ENCODE results near the gene WHRN.

WHRN gene

GRCh38 chr9:114417511-114417910, 87.8 kb downstream of the WHRN start:
- no peak for DNase-seq (ENCODE audit: low read depth)

DNA sequence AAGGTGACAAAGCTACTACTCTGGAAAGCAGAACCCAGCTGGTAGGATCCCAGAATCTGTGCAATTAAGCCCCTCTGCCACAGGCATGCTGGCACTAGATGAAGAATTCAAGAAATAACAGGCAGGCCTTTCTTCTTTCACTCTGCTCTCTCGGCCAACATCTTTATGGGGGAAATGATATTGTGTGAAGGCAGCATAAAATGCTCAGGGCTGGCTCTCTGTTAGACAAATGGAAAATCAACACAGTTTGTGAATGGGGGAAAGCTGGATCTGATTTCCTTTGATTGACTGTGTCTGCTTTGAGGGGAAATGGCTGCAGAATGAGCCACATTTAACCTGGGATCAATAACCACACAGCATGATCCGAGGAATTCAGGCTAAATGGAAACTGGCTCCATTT, 88.4 kb downstream of the WHRN start:
- DNase-seq (ENCODE audit: low read depth), result no peak

DNA sequence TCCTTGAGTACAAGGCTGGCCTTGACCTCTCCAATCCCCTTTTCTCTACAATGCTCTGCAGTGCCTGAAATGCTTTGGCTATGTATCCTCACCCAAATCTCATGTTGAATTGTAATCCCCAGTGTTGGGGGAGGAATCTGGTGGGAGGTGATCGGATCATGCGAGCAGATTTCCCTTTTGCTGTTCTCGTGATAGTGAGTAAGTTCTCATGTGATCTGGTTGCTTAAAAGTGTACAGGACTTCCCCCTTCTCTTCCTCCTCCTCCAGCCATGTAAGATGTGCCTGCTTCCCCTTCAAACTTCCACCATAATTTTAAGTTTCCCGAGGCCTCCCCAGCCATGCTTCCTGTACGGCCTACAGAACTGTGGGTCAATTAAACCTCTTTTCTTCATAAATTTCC, 89.0 kb downstream of the WHRN start:
- DNase-seq (ENCODE audit: low read depth), result no peak

- DNase-seq (ENCODE audit: low read depth), result no peak
Measured at GRCh38 chr9:114414346-114414745, 90.9 kb downstream of the WHRN start.

GRCh38 chr9:114413861-114414301, 91.4 kb downstream of the WHRN start:
- no peak for DNase-seq (ENCODE audit: low read depth)

DNA sequence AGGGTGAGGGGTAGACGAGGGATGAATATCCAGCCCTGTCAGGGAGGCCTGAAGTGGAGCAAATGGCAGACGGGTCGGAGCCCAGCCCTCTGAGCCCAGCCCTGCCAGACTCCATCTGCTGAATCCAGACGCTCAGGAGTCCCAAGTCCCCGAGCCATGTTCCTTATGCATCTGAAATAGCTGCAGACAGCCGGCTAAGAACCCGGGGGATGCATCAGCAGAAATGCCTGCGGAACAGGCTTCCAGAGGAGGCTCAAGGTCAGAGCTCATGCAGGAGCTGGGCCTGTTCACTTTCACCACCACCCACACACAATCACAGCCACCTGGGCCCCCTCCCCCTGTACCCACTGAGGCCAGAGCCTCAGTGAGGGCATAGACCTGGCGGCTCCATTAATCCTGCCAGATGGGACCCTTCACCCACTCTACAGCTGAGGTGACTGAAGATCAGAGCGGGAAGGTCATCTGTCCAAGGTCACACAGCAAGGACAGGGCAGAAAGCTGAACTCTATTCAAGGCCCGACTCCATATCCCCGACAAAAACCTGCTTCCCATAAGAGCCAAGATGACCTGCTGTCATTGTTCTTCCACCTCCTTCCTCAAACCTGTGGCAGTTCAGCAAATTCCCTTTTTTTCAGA, 93.1 kb downstream of the WHRN start:
- no peak for DNase-seq (ENCODE audit: low read depth)

- DNase-seq (ENCODE audit: low read depth), result no peak
Measured at GRCh38 chr9:114411452-114411851, 93.8 kb downstream of the WHRN start.

DNA sequence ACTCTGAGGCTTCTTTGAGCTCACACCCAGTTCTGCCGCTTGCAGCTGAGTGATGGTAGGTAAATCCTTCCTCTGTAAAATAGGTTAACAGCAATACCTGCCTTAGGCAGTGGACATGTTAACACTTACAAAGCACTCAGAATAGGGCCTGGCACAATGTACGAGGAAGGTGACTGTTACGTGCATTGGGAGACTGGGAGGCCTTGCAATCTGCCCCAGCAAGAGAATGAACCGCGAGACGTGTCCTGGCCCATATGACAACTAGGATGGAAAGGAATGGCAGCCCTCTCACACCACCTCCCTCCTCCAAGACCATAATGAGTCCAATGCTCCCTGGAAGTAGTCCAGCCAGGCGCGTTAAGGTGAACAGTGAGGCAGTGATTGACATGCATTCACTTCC, 94.4 kb downstream of the WHRN start:
- no peak for DNase-seq (ENCODE audit: low read depth)

- DNase-seq (ENCODE audit: low read depth), result no peak
Measured at GRCh38 chr9:114409842-114410241, 95.4 kb downstream of the WHRN start.

DNA sequence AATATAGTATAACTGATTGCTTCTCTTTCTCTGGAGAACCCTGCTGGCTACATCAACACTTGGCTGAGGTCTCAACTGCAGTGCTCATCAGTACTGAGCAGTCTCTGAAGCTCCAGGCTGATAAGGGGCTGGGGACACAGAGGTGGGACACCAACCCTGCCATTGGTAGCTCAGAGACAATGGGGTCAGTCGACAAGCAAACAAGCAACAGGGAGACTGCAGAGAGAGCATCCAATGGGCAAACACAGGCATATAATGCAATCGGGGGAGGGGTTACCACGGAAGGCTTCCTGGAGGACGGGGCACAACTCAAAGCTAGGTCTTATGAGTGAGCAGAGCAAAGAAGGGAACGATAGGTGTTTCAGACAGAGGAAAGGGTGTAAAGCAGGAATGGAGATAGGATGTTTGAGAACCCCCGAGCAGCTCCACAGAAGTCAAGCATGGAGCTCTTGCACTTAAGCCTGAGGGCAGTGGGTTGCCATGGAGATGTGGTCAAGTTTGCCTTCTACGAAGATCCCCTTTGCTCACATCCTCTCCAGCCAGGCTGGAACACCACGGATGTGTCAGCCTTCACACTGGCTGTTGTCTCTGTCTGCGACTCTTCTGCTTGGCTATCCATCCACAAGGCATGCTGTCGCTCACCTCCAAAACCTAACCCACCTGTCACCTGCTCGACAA, 96.0 kb downstream of the WHRN start:
- DNase-seq (ENCODE audit: low read depth), result no peak

DNA sequence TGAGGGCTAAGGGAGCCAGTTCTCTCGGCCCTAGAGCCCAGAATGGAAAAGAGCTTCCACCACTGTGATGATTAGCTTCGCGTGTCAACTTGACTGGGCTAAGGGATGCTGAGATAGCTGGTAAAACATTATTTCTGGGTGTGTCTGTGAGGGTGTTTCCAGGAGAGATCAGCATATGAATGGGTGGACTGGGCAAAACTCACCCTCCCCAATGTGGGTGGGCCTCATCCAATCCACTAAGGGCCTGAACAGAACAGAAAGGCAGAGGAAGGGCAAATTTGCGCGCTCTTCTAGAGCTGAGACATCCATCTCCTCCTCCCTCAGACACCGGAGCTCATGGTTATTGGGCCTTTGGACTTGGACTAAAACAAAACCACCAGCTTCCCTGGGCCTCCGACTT, 96.6 kb downstream of the WHRN start:
- no peak for DNase-seq (ENCODE audit: low read depth)

DNA sequence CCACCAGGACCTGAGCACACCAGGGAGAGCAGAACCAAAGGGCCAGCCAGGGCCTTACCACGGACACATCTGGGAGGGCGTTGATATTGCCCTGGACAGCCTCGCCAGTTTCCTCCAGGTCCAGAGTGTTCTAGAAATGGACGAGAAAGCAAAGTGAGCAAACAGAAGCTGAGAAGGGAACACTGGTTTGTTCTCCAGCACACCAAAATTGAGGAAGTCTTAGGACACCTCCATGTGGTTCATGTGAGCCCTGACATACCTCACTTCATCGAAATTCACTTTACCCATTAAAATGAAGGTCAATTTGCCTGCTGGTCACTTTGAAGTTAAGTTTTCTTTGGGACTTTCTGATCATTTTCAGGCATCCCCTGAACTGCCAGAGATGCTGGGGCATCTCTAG, 97.4 kb downstream of the WHRN start:
- no peak for DNase-seq (ENCODE audit: low read depth)

DNA sequence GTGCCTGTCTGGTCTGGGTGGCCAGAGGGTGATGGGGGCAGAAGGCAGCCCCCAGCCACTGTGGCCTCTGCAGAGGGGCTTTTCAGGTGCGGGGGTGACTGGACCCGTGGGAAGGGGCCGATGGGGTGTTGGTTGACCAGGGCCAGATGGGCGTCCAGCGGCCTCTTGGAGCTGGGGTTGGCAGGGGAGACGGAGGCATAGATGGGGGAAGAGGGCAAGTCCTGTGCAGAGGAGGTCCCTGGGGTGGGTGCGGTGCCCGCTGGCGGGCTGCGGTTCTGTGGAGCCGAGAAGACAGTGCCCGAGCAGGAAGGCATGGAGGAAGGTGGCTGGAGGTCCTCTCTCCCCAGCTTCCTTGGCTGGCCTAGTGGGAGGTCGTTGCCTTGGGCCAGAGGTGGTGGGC, 98.8 kb downstream of the WHRN start:
- DNase-seq (ENCODE audit: low read depth), result no peak

GRCh38 chr9:114405294-114406034, 99.8 kb downstream of the WHRN start:
- DNase-seq (ENCODE audit: low read depth), result peak; percentile 68

GRCh38 chr9:114404531-114404930, 100.7 kb downstream of the WHRN start:
- DNase-seq (ENCODE audit: low read depth), result no peak

DNA sequence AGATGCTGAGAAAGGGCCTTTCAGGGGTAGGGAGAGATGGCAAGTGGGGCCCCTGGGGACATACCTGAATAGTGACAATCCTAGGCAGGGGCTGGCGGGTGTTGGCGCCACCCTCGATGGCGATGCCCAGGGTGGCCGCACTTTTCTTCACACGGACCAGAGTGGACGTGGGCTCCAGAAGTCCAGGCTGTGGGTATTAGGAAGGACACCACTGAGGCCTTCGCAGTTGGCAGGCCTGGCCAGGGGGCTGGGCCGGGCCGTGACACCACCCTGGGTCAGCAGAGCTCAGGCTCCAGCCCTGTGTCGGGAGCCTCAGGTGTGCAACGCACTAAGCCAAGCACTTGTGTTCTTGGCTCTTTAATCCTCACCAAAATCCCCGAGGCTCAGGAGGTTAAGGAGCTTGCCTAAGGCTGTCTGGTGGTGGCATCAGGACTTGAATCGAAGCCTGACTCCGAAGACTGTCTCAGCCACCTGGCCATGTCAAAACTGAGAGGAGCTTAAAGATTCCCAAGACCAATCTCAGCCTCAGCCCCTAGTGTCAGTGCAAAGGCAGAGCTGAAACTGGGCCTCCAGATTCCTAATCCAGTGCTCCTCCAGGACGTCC, 102.0 kb downstream of the WHRN start:
- no peak for DNase-seq (ENCODE audit: low read depth)

- DNase-seq (ENCODE audit: low read depth), result no peak
Measured at GRCh38 chr9:114401344-114401743, 103.9 kb downstream of the WHRN start.

DNA sequence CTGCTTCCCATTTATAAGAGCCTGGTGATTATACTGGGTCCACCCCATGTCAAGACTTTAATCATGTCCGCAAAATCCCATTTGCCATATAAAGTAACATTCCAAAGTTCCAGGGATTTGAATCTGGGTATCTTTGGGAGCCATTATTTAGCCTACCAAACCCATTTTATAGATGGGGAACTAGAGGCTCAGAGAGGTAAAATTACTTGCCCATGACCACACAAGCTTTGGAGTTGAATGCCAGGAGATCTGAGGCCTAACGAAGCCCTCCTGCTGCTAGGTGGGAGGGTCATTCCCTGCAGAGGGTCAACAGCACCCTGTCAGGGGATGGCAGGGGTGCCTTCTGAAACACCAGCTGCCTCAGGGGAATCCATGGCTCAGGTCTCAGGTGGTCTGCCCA, 104.5 kb downstream of the WHRN start:
- DNase-seq (ENCODE audit: low read depth), result no peak

DNA sequence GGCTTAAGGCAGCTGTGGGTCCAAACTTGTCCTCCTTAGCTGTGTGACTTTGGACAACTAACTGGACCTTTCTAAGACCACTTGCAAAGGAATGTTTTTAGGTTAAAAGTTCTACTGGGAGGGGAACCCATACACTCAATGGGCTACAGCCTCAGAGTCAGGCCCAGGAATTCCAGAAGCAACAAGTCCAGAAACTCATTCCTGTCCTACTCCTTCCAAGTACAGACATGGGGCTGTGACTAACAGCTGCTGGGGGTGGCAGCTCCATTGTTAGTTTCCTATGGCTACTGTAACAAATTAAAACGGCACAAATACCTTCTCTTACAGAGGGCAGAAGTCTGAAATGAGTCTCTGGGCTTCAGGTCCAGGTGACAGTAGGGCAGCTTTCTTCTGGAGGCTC, 105.1 kb downstream of the WHRN start:
- DNase-seq (ENCODE audit: low read depth), result no peak

GRCh38 chr9:114399381-114399780, 105.9 kb downstream of the WHRN start:
- no peak for DNase-seq (ENCODE audit: low read depth)

GRCh38 chr9:114397848-114398605, 107.2 kb downstream of the WHRN start:
- DNase-seq (ENCODE audit: low read depth), result peak; percentile 92

DNA sequence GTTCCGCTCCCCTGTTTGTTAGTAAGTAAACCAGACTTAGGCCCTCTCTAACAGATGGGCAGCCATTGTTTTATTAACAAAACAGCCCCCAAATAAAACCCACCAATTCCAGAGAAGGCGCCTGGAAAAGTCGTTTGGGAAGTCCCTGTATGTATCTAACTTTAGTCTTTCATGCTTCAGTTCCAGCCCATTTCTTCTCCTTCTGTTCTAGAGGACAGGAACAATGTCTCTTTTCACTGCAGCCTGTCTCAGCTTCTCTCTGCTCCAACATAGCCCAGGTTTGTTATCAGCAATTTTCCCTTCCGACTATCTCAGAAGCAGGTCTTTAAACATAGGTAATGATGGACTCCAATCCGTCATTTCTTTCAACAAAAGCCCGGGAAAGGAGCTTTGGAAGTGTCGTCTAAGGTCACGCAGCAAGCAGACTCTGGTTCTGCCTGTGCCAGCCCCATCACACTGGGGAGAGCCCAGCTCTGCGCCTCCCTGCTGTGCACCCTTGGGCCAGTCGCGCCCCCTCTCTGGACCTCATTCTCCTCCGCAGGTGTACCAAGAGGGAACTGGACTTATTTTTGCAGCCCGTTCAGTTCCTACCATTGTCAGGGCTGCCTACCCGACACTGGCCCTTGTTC, 107.9 kb downstream of the WHRN start:
- DNase-seq (ENCODE audit: low read depth), result no peak
